ENCODE data around the gene SOX13.

DNA sequence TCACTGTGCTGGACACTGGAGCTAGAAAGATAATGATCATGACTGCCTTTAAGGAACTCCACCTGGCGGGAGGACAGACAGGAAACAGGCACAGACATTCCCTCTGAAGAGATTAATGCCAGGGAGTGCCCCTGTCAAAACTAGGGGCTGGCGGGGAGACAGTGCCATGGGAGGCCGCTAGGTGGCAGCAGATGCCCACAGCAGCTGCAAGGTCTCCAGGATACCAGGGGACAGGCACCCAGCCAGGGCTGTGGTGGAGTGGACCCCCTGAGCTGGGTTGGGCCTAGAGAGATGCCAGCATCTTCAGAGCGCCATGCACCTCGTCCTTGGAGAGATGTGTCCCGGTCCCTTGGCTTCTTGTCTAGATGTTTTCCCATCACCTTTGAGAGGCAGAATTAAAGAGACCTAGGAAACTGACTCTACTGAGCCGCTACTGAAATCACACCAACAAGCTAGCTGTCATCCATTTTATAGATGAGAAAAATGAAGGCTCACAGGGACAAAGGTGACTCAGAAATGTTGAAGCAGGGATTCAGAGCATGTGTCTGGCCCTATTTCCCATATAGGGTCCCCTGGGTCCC lies 89.7 kb downstream of the SOX13 start:
- peak; percentile 82 to 97 (median 85) for TF ChIP-seq CTCF (IDR thresholded peaks at IDR 0.05)
- TF ChIP-seq POLR2A (IDR thresholded peaks at IDR 0.05): no peak
